ENCODE data around the gene SPACA7. TPM values are rescaled to one million over a fixed set of nuclear protein-coding genes. Genes with fewer than 3 reads are reported as not detected.

Gene SPACA7
- total RNA-seq, 2 experiments from 2014 or later: not detected

- no peaks in the 10 kb centered on the region for H3K36me3 Mint-ChIP-seq (ENCODE audit: low read depth)
Measured at GRCh38 chr13:112348642-112349345, 27.4 kb upstream of the SPACA7 start.

GRCh38 chr13:112349681-112350080 is 26.5 kb upstream of the SPACA7 start:
- Histone ChIP-seq H3K9me3 (ENCODE audit: control insufficient read depth in 1 of 2, insufficient read depth in 1 of 2, low read length in 2 of 2) (peaks cover 0 to 24% of the 10 kb centered on the region in 2 experiments), H3K27me3 (ENCODE audit: control insufficient read depth in 1 of 2, insufficient read depth in 2 of 2, low read length in 2 of 2) (peaks cover 22 to 23% of the 10 kb centered on the region in 2 experiments), H3K4me3 (ENCODE audit: low read length) (no peak overlapping the region), H3K4me1 (ENCODE audit: insufficient read depth, low read length) (no peaks in the 10 kb centered on the region), H3K27ac (ENCODE audit: low read depth in 1 of 2, low read length in 2 of 2) (no peak overlapping the region), H3K36me3 (ENCODE audit: insufficient read depth, low read length) (no peaks in the 10 kb centered on the region)
- TF ChIP-seq CTCF (IDR thresholded peaks at IDR 0.05): no peak
- Mint-ChIP-seq H3K4me3 (no peak overlapping the region), H3K27me3 (peaks cover 66% of the 10 kb centered on the region), H3K27ac (no peak overlapping the region), H3K36me3 (ENCODE audit: low read depth) (no peaks in the 10 kb centered on the region), H3K9me3 (no peaks in the 10 kb centered on the region), H3K4me1 (ENCODE audit: low read depth) (no peaks in the 10 kb centered on the region)
- ATAC-seq (ENCODE audit: poor library complexity) (no peak), DNase-seq (no peak)
- intact Hi-C loops (cut with DNase I, micrococcal nuclease): no loop called here
- CTCF ChIA-PET: no interaction called here
- POLR2A ChIA-PET: no interaction called here

More at GRCh38 chr13:112348642-112349345, 27.4 kb upstream of the SPACA7 start:
- Histone ChIP-seq H3K4me1 (ENCODE audit: insufficient read depth, low read length) (no peaks in the 10 kb centered on the region), H3K4me3 (ENCODE audit: low read length) (no peak overlapping the region), H3K36me3 (ENCODE audit: insufficient read depth, low read length) (no peaks in the 10 kb centered on the region), H3K9me3 (ENCODE audit: control insufficient read depth in 1 of 2, insufficient read depth in 1 of 2, low read length in 2 of 2) (peaks cover 0 to 26% of the 10 kb centered on the region in 2 experiments), H3K27ac (ENCODE audit: low read depth in 1 of 2, low read length in 2 of 2) (no peak overlapping the region), H3K27me3 (ENCODE audit: control insufficient read depth in 1 of 2, insufficient read depth in 2 of 2, low read length in 2 of 2) (peaks cover 24 to 27% of the 10 kb centered on the region in 2 experiments)
- Mint-ChIP-seq H3K4me1 (ENCODE audit: low read depth) (no peaks in the 10 kb centered on the region), H3K27me3 (peaks cover 75% of the 10 kb centered on the region), H3K4me3 (no peak overlapping the region), H3K9me3 (no peaks in the 10 kb centered on the region), H3K27ac (no peak overlapping the region)
- ChIA-PET POLR2A (no interaction called here), CTCF (no interaction called here)
- intact Hi-C loops (cut with DNase I, micrococcal nuclease): no loop called here
- TF ChIP-seq CTCF (IDR thresholded peaks at IDR 0.05): no peak
- no peak for ATAC-seq (ENCODE audit: poor library complexity)
- DNase-seq: no peak

- no peaks in the 10 kb centered on the region for H3K4me1 Mint-ChIP-seq (ENCODE audit: low read depth)
- Histone ChIP-seq H3K36me3 (ENCODE audit: insufficient read depth, low read length) (no peaks in the 10 kb centered on the region), H3K4me3 (ENCODE audit: low read length) (no peak overlapping the region), H3K4me1 (ENCODE audit: insufficient read depth, low read length) (no peaks in the 10 kb centered on the region), H3K27ac (ENCODE audit: low read depth in 1 of 2, low read length in 2 of 2) (no peak overlapping the region), H3K9me3 (ENCODE audit: control insufficient read depth in 1 of 2, insufficient read depth in 1 of 2, low read length in 2 of 2) (peaks cover 0 to 24% of the 10 kb centered on the region in 2 experiments), H3K27me3 (ENCODE audit: control insufficient read depth in 1 of 2, insufficient read depth in 2 of 2, low read length in 2 of 2) (peaks cover 18 to 21% of the 10 kb centered on the region in 2 experiments)
- ATAC-seq (ENCODE audit: poor library complexity) (no peak), DNase-seq (no peak)
- ChIA-PET POLR2A (no interaction called here), CTCF (no interaction called here)
- no peak for TF ChIP-seq CTCF (IDR thresholded peaks at IDR 0.05)
- no peaks in the 10 kb centered on the region for H3K9me3 Mint-ChIP-seq
- intact Hi-C loops (cut with DNase I, micrococcal nuclease): no loop called here
- peaks cover 60% of the 10 kb centered on the region for H3K27me3 Mint-ChIP-seq
- H3K27ac Mint-ChIP-seq: no peak overlapping the region
- no peaks in the 10 kb centered on the region for H3K36me3 Mint-ChIP-seq (ENCODE audit: low read depth)
- no peak overlapping the region for H3K4me3 Mint-ChIP-seq
Measured at GRCh38 chr13:112350300-112350699, 25.9 kb upstream of the SPACA7 start.
